D341Med (cell line): Measurements from ENCODE around the gene MACROH2A2.
"Not testable (repeated sequence)": the region's sequence is repeated elsewhere in the genome, so short reads cannot be mapped to it uniquely, and the experiment has no call there.

ENCODE experiments used
- DNase-seq: peaks from one replicate; pipeline ENCODE4 v3.0.0; 2012; ENCODE audit warnings: low spot score

MACROH2A2 gene

DNA sequence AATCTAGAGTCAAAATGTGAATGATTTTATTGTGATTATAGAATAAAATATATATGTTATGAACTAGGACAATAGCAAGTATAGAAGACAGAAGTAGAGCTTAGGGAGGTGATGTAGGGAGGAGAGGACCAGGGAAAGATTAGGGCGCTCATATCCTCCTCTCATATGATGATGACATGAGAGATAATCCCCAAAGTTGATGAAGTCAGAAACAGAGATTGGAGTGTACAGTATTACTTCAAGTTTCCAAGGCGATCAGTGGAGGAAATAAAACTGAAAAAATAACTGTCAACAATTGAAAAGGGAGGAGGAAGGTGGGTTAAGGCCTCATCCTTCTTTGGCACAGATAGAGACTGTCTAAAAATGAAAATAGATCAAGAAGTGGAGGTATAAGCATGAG is 14.9 kb downstream of the MACROH2A2 start:
- no peak for DNase-seq

- no peak for DNase-seq
Observed at GRCh38 chr10:70068925-70069324, 16.3 kb downstream of the MACROH2A2 start.

DNA sequence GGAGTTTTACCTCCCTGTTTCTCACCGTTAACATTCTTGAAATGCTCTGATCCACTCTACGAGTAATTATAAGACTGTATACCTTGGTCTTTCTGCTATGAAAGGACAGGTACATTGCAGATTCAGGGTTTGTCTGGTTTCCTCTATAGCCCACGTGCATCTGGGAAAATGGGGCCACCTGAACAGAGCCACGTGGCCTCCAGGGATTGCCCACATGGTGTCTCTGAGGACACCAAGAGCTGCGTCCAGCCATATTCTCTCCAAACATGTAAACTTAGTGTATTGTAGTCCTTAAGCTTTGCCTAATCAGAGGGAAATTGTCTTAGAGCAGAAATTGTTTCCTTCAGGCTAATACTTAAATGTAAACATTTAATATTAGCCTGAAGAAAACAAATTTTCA is 16.7 kb downstream of the MACROH2A2 start:
- no peak for DNase-seq

- no peak for DNase-seq
Observed at GRCh38 chr10:70070834-70071233, 18.2 kb downstream of the MACROH2A2 start.

GRCh38 chr10:70074165-70074564 is 21.5 kb downstream of the MACROH2A2 start:
- no peak for DNase-seq

DNA sequence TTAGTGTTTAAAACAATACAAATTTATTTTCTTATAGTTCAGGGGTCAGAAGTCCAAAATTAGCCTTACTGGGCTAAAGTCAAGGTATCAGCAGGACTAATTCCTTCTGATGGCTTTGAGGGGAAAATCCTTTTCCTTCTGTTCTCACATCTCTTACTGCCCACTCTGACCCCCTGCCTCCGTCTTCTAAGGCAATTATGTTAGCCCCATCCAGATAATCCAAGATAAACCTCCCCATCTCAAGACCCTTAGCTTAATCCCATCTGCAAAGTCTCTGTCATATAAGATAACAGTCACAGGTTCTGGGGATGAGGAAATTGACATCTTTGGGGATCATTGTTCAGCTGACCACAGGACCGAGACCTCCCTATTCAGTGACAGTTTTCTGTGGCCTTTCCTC is 22.3 kb downstream of the MACROH2A2 start:
- DNase-seq, result no peak

- no peak for DNase-seq
Observed at GRCh38 chr10:70078329-70078728, 25.7 kb downstream of the MACROH2A2 start.

- no peak for DNase-seq
Observed at GRCh38 chr10:70078937-70079336, 26.3 kb downstream of the MACROH2A2 start.

- not testable (repeated sequence) for DNase-seq
Observed at GRCh38 chr10:70080789-70081188, 28.1 kb downstream of the MACROH2A2 start.

DNA sequence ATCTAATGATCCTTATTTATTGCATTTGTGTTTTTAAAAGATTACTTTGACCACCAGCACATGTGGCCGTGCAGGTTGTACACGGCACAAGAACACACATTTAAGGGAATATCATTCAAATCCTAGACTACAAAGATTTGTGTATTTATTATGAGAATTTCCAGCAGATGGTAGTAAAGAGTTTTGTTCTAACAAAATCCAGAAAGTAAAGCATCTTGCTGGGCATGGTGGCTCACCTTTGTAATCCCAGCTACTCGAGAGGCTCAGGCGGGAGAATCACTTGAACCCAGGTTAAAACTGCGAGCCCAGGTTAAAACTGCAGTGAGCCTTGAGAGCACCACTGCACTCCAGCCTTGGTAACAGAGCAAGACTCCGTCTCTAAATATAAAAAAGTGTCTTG is 31.5 kb downstream of the MACROH2A2 start:
- no peak for DNase-seq

DNA sequence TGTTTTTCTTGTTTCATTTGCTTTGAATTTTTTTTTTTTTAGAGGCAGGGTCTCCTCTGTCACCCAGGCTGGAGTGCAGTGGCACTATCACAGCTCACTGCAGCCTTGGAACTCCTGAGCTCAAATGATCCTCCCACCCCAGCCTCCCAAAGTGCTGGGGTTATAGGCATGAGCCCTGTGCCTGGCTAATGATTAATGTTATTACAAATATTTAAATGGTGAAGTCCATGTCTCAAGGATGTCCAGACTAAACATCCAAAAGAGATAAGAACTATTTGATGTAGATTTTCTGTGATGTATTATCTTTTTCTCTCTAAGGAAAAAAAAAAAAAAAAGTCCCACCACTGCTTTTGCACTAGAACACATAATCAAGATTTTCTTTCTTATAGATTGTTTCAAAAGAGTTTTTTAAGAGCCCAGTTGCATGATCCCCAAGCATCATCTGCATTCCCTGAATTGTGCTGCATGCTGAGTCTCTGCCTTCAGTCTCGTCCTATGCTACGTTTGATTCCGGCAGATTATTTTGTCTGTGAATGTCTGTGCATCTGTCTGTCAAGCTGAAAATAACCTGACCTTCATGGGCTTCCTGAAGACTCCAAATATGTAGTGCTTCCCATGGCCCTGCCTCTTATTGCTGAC is 33.4 kb downstream of the MACROH2A2 start:
- no peak for DNase-seq

DNA sequence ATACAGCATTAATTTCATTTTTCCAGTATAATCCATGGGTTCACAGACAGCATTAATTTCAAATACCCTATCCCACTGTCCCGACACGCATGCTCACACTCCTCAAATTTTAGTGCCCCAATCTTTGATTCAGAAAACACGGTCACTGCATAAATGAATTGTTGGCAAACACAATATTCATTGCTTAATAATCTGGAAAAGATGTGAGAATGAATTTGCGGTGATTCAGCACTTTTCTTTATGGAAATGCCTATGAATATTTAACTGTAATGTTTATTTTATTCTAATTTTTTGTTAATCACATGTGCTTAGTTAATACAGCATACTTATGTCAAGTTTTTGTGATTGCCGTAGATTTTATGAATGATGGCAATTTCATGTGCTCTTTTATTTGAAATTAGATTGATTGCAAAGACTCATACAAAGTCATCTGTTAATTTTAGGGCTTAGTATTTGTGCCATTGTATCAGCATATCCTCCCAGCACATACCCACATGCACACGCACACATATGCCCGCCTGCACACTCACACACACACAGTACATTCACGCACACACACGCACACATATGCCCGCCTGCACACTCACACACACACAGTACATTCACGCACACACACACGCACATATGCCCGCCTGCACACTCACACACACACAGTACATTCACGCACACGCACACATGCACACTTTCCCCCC is 35.1 kb downstream of the MACROH2A2 start:
- DNase-seq, result no peak

GRCh38 chr10:70088308-70088698 is 35.7 kb downstream of the MACROH2A2 start:
- no peak for DNase-seq

- no peak for DNase-seq
Observed at GRCh38 chr10:70090013-70090412, 37.4 kb downstream of the MACROH2A2 start.

- DNase-seq, result no peak
Observed at GRCh38 chr10:70090951-70091350, 38.3 kb downstream of the MACROH2A2 start.

- DNase-seq, result no peak
Observed at GRCh38 chr10:70092389-70092718, 39.7 kb downstream of the MACROH2A2 start.

- DNase-seq, result no peak
Observed at GRCh38 chr10:70093335-70093944, 40.8 kb downstream of the MACROH2A2 start.

GRCh38 chr10:70094250-70094649 is 41.6 kb downstream of the MACROH2A2 start:
- no peak for DNase-seq

DNA sequence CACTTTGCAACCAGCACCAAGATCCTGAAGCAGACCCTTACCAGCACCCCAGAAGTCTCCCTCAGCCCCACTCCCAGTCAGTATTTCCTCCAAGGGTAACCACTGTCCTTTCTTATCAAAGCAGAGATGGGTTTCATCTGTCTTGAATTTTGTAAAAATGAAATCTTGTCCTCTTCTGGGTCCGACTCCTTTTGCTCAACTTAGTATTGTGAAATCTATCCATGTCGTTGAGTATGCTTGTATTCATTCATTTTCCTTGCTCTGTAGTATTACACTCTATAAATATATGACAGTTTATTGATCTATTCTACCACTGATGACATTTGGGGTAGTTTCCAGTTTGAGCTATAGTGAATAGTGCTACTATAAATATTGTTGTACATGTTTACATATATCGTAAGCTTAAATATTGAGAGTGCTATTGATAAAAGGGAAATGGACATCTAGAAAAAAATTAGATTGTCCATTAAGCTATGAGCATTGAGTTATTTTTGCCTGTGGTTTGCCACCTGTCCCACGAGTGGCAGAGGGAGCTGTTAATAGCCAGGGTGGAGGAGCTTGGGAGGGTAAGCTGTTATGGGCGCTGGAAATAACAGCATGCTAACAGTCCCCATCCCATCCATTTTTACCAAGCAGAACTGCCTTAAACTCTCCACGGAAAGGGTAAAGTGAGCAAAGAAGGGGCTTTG is 43.5 kb downstream of the MACROH2A2 start:
- no peak for DNase-seq

GRCh38 chr10:70096705-70097420 is 44.2 kb downstream of the MACROH2A2 start:
- no peak for DNase-seq

GRCh38 chr10:70097459-70097858 is 44.8 kb downstream of the MACROH2A2 start:
- DNase-seq, result no peak

GRCh38 chr10:70098271-70098670 is 45.6 kb downstream of the MACROH2A2 start:
- DNase-seq, result no peak
